Measurements from ENCODE around the gene CA11.

DNA sequence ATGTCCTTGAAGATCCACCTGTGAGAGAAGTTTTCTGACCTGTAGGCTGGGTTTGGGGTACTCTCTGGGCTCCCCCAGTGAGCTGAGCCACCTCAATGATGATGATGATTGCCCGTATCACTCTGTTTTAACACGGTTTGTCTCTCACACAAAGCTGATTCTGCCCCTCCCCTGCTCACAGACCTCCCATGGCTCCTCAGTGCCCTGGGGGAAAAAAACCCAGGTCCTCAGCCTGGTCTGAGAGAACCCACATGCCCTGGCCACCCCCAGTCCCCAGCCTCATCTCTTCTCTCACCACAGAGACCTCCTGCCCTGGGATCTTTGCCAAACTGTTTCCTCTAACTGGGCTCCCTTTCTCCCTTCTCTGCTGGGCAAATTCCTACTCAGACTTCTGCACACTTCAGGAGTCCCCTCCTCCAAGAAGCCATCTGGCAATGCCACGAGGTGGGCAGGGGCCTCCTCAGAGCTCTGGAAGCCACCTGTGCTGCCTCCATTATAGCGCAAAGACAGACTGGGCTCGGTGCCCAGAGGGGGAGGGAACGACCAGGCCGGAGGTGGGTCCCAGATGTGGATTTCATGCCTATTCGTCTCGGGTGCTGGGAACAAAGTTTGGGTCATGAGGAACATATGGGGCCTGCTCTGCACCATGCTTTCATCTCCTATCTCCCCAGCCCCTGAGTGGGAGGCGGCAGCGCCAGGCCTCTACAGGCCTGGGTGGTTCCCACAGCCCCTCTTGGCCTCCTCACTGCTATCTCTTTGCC lies 8.5 kb upstream of the CA11 start:
- no peak for TF ChIP-seq POLR2A (IDR thresholded peaks at IDR 0.05)
- TF ChIP-seq, protein P1, sequence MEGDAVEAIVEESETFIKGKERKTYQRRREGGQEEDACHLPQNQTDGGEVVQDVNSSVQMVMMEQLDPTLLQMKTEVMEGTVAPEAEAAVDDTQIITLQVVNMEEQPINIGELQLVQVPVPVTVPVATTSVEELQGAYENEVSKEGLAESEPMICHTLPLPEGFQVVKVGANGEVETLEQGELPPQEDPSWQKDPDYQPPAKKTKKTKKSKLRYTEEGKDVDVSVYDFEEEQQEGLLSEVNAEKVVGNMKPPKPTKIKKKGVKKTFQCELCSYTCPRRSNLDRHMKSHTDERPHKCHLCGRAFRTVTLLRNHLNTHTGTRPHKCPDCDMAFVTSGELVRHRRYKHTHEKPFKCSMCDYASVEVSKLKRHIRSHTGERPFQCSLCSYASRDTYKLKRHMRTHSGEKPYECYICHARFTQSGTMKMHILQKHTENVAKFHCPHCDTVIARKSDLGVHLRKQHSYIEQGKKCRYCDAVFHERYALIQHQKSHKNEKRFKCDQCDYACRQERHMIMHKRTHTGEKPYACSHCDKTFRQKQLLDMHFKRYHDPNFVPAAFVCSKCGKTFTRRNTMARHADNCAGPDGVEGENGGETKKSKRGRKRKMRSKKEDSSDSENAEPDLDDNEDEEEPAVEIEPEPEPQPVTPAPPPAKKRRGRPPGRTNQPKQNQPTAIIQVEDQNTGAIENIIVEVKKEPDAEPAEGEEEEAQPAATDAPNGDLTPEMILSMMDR (IDR thresholded peaks at IDR 0.05), result no peak

All from lower leg skin (tissue), 3 donors.